ENCODE data around the gene WDR75.

- TF ChIP-seq POLR2AphosphoS5 (IDR thresholded peaks at IDR 0.05; ENCODE audit: low read depth, low read length) (no peak), TAF1 (IDR thresholded peaks at IDR 0.05; ENCODE audit: low read depth, low read length) (no peak), POLR2A (IDR thresholded peaks at IDR 0.05; ENCODE audit: low read depth, low read length) (no peak), SPI1 (IDR thresholded peaks at IDR 0.05; ENCODE audit: low read depth, low read length) (no peak), POU2F2 (IDR thresholded peaks at IDR 0.05; ENCODE audit: low read depth, low read length) (no peak), PAX5 (IDR thresholded peaks at IDR 0.05; ENCODE audit: insufficient read depth, low read length, severe bottlenecking) (no peak)
Observed at GRCh38 chr2:189466656-189467055, 25.4 kb downstream of the WDR75 start.
